GM19328 (cell line): ENCODE results near the gene RHOH.

Experiments
- ATAC-seq: cut with Tn5 transposase; IDR thresholded peaks from one replicate; pipeline ENCODE4 v1.9.1; 2021; ENCODE audit warnings: mild to moderate bottlenecking, moderate library complexity; ENCODE audit not compliant: unreplicated experiment

RHOH gene

DNA sequence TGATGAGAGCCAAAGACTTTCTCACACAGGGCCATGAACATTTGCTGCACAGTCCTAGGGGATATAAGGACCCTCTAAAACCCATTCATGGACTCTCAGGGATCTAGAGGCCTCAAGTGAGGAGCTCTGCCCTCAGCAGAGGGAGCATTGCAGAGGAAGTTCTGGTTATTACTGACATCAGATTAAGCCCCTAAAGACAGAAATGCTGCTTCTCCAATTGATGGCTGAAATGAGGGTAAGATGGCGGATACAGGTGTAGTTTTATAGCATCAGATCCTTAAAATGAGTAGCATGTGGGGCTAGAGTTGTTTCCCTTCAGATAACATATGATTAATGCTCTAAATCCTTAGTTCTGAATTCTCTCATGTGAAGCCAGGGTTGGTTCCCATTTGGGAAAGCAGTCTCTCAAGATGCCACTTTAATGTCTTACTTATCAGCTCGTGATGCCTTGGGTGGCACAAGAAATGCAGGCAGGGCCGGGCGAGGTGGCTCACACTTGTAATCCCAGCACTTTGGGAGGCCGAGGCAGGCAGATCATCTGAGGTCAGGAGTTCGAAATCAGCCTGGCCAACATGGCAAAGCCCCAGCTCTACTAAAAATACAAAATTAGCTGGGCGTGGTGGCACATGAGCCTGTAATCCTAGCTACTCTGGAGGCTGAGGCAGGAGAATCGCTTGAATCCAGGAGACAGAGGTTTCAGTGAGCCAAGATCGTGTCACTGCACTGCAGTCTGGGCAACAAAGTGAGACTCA is 7.9 kb downstream of the RHOH start:
- no peak for ATAC-seq

DNA sequence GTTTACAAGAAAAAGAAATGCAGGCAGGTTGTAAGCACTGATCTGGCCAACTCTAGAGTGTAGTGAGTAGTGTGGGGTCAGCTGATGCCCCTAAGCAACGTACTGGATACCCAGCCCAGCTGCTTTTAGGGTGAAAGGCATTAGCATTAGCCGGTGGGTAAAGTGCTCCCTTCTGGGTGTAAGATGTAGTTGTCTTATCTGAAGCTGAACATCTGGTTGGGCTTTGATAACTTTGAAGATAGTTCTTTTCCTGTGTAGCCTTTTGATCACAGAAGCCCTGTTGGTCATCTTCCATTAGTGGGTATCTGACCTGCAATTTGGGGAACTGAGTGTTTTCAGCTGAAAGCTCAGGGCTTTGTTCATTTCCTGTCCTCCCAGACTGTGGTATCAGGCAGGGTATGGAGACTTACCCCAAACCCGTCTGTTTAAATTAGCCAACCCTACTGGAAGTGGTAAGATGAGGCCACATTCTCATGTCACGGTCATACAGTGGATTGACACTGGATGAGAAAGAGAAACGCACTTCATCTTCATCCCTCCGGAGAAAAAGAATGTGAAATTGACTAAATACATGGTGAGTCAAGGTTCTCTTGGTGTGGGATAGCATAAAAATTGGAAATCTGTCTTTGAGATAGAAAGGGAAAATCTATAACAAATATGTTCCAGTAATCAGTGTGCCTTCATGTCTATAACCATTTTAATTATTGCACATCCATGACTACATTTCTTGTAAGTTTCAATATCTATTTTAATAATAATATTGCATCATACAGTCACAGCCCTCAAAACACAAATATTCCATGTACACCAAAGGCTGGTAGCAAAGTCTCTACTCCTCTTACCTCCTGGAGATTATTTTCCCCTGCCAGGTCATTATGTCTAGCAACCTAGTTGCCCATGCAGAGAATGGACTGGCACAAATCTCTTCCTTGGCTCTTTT is 8.7 kb downstream of the RHOH start:
- ATAC-seq, result peak; percentile 48

DNA sequence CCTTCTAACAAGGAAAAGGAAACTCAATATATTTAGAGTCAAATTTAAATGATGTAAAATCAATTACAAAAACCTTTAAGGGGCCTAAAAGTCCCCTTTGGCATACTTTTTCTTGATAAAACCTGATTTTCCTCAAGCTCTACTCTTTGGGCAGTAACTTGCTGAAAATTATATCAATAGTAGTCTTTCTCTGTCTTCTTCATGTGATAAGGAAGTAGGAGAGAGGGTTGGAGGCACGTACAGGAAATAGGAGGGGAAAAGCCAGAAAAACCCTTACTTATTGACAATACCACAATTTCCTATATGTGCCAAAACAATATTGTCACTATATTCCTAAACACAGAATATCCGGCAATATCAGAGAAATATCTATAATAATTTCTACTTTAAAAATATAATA is 9.6 kb downstream of the RHOH start:
- ATAC-seq, result no peak

DNA sequence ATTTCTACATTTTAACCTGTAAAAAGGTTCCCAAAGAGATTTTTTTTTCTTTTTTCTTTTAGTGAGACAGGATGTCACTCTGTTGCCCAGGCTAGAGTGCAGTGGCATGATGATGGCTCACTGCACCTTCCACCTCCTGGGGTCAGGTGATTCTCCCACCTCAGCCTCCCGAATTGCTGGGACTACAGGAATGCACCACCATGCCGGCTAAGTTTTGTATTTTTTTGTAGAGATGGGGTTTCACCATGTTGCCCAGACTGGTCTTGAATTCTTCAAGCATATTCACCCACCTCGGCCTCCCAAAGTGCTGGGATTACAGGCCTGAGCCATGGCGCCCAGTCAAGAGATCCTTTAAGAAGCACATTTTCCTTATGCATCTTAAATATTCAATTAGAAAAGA is 12.6 kb downstream of the RHOH start:
- ATAC-seq, result no peak

DNA sequence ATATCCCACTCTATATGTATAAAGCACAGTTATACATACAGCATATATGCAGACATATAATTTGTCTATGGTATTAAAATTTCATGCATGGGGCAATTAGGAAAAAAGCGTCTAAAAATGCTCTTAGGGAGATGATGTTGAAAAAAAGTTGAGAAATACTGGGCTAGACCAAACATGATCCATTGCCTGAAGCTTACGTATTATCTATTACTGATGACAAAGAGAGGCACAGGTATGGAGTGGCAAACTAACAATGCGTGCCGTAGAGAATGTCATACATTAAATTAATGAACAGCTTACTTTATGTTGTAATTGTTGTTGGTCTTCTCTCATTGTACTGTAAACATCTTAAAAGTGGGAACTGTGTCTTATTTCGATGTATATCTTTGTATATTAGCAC is 13.9 kb downstream of the RHOH start:
- ATAC-seq, result no peak

DNA sequence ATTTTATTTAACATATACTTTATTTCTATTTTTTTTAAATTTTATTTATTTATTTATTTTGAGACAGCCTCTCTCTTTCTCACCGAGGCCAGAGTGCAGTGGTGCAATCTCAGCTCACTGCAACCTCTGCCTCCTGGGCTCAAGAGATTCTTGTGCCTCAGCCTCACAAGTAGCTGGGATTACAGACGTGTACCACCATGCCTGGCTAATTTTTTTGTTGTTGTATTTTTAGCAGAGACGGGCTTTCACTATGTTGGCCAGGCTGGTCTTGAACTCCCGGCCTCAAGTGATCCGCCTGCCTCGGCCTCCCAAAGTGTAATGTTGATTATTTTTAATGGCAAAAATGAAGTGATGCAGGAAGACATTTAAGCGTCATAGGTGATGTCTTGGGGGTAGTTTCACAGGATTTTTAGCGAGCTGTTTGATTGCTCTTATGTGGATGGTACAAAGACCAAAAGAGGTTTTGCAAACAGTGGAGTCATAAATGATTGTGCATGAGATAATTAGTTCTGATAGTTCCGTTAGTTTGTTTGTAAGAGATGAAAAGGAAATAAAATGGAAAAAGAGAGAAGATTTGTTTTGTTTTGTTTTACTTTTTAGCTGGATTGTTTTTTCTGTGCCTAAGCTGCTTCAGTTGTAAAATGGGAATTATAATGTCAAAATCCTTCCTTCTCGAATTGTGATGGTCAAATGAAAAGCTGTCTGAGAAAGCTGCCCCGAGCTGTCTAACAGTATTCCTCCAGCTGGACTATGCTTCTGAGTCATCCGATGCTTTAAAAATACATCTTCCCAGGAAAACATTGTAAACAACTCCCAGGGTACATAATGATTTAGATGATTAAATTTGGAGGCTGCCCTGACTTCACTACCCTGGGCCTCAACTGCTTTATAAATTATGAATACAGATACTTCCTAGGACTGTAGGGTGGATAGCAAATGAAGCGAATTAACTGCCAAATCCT is 14.7 kb downstream of the RHOH start:
- ATAC-seq, result no peak

GRCh38 chr4:40212674-40213527 is 16.1 kb downstream of the RHOH start:
- ATAC-seq, result no peak

DNA sequence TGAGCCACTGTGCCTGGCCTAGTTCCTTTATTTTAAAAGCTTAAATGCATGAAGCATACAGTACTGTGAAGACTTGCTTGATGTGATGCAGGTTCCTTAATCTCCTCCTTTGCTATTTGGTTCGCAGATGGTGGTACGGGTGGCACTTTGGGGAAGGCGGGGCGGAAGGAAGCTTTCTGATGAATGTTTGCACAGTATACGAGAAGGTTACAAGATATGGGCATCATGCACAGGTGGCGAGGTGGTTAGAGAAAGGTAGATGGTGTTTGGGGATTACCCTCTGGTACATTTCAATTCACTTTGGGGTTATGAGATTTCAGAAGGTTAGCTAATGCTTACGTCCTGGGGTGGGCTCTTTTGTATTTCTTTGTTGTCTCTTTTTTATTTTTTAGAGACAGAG is 17.2 kb downstream of the RHOH start:
- no peak for ATAC-seq

DNA sequence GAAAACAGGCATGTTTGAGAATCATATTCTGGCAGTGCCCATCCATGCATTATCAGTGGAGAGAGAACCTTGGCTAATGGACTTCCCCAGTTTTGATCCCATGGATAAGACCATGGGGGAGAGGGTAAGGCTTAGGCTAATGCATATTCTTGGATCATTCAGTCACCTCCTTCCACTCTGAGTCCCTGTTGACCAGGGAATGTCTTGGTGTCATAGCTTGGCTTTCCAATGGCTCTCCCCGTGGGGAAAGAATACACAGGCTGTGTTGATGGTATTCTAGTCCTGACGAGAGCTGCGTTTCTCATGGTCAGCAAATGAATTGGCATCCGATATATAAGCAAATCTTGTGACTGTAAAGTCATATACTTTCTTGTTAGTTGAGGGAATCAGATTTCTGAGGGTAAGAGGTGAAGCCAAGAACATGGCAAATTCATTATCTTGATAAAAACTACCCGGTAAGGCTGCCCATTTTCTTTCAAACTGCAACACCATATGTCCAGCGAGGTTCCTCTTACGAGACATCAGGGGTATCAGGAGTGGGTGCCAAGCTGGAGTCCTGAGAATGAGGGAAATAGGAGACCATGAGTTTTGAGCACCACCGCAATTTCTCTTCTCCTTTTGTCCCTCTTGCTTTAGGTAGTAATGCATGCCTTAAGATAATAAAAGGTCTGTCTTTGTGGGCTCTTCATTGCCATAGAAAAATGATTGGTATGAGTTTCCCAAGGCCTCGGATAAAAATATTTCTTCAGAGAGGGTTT is 18.0 kb downstream of the RHOH start:
- no peak for ATAC-seq

DNA sequence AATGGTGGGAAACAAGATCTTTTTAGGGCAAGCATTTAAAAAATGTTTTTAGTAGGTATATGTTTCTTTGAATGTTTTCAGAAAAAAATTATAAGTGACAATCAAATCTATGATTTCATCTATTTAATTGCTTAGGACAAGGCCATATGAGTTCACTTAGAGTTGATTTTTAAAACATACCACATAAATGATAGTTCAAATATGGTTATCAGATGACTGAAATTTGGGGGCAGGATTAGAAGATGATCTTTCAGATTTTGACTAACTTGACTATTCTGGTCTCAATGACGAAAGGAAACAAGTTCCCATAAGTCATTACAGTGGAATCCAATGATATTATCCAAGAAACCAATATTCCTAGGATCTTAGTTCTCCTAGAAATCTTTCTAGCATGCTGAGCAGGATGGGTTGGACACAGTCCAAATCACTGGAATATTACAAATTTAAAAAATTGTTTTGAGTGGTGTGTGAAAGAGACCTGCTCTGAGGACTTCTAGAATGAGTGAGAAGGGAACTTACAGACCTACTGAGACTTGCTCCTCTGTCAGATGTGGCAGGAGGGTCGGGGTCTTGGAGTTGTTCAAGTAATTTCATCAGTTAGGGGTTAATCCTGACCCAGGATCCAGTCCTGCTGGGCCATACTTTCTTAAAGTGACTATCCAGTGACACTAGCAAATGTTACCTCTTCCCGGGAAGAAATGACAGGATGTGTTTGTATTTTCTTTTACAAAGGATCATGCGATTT is 20.0 kb downstream of the RHOH start:
- no peak for ATAC-seq

- ATAC-seq, result no peak
These were observed 24.9 kb downstream of the RHOH start for GRCh38 chr4:40221744-40222143.

- no peak for ATAC-seq
These were observed 26.5 kb downstream of the RHOH start for GRCh38 chr4:40223343-40223742.

- no peak for ATAC-seq
These were observed 27.6 kb downstream of the RHOH start for GRCh38 chr4:40224432-40224831.

GRCh38 chr4:40225497-40225896 is 28.7 kb downstream of the RHOH start:
- ATAC-seq, result no peak

DNA sequence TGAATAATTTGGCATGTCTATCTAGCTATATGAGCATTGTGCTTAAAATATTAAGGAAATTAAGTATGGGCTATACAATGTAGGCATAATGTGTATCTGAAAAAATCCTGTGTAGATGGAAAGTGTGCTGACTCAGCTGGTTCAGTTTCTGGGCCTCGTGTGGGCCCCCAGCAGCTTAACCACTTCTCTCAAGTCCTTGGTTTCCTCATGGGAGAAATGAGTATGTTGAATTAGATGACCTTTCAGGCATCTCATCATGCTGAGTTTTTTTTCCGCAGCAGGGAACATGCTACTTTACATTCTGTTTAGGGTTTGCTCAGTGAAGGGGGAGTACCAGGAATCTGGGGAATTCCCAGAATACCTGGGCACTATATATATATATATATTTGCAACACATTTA is 30.5 kb downstream of the RHOH start:
- peak; percentile 40 for ATAC-seq

- ATAC-seq, result no peak
These were observed 31.9 kb downstream of the RHOH start for GRCh38 chr4:40228497-40229365.

- ATAC-seq, result no peak
These were observed 34.6 kb downstream of the RHOH start for GRCh38 chr4:40231316-40231863.
